ENCODE results near the gene RAB35. TPM values are rescaled to one million over a fixed set of nuclear protein-coding genes. Genes with fewer than 3 reads are reported as not detected.

RAB35 gene
- total RNA-seq, 1 donor from 2014 or later: 44.4 TPM

- H3K4me3 Mint-ChIP-seq (ENCODE audit: unreplicated experiment): no peak overlapping the region
- no peak for DNase-seq (ENCODE audit: low spot score)
- no peak overlapping the region for H3K27ac Mint-ChIP-seq (ENCODE audit: unreplicated experiment)
- no peaks in the 10 kb centered on the region for H3K9me3 Mint-ChIP-seq (ENCODE audit: low read depth)
- H3K27me3 Mint-ChIP-seq (ENCODE audit: low read depth): peaks cover 34% of the 10 kb centered on the region
- no peaks in the 10 kb centered on the region for H3K4me1 Mint-ChIP-seq (ENCODE audit: low read depth)
- no peaks in the 10 kb centered on the region for H3K36me3 Mint-ChIP-seq (ENCODE audit: low read depth)
- TF ChIP-seq CTCF (IDR thresholded peaks at IDR 0.05): no peak
Measured at GRCh38 chr12:120060196-120060595, 56.4 kb downstream of the RAB35 start.

GRCh38 chr12:120056739-120057138 is 59.8 kb downstream of the RAB35 start:
- Mint-ChIP-seq H3K36me3 (ENCODE audit: low read depth) (no peaks in the 10 kb centered on the region), H3K4me1 (ENCODE audit: low read depth) (no peaks in the 10 kb centered on the region), H3K9me3 (ENCODE audit: low read depth) (peaks cover 2% of the 10 kb centered on the region), H3K27me3 (ENCODE audit: low read depth) (peaks cover 30% of the 10 kb centered on the region), H3K27ac (ENCODE audit: unreplicated experiment) (no peak overlapping the region), H3K4me3 (ENCODE audit: unreplicated experiment) (no peak overlapping the region)
- DNase-seq (ENCODE audit: low spot score): no peak
- no peak for TF ChIP-seq CTCF (IDR thresholded peaks at IDR 0.05)

GRCh38 chr12:120055231-120056000 is 61.1 kb downstream of the RAB35 start:
- Mint-ChIP-seq H3K27me3 (ENCODE audit: low read depth) (peaks cover 23% of the 10 kb centered on the region), H3K36me3 (ENCODE audit: low read depth) (no peaks in the 10 kb centered on the region), H3K27ac (ENCODE audit: unreplicated experiment) (no peak overlapping the region), H3K4me1 (ENCODE audit: low read depth) (no peaks in the 10 kb centered on the region), H3K9me3 (ENCODE audit: low read depth) (peaks cover 2% of the 10 kb centered on the region), H3K4me3 (ENCODE audit: unreplicated experiment) (no peak overlapping the region)
- no peak for DNase-seq (ENCODE audit: low spot score)
- no peak for TF ChIP-seq CTCF (IDR thresholded peaks at IDR 0.05)

GRCh38 chr12:120054293-120054692 is 62.3 kb downstream of the RAB35 start:
- Mint-ChIP-seq H3K4me1 (ENCODE audit: low read depth) (no peaks in the 10 kb centered on the region), H3K27ac (ENCODE audit: unreplicated experiment) (no peak overlapping the region), H3K27me3 (ENCODE audit: low read depth) (peaks cover 24% of the 10 kb centered on the region), H3K36me3 (ENCODE audit: low read depth) (no peaks in the 10 kb centered on the region), H3K4me3 (ENCODE audit: unreplicated experiment) (no peak overlapping the region), H3K9me3 (ENCODE audit: low read depth) (peaks cover 2% of the 10 kb centered on the region)
- no peak for DNase-seq (ENCODE audit: low spot score)
- no peak for TF ChIP-seq CTCF (IDR thresholded peaks at IDR 0.05)

GRCh38 chr12:120051535-120051934 is 65.0 kb downstream of the RAB35 start:
- Mint-ChIP-seq H3K36me3 (ENCODE audit: low read depth) (no peaks in the 10 kb centered on the region), H3K27ac (ENCODE audit: unreplicated experiment) (no peak overlapping the region), H3K4me3 (ENCODE audit: unreplicated experiment) (no peak overlapping the region), H3K27me3 (ENCODE audit: low read depth) (peaks cover 27% of the 10 kb centered on the region), H3K9me3 (ENCODE audit: low read depth) (peaks cover 2% of the 10 kb centered on the region), H3K4me1 (ENCODE audit: low read depth) (no peaks in the 10 kb centered on the region)
- DNase-seq (ENCODE audit: low spot score): no peak
- no peak for TF ChIP-seq CTCF (IDR thresholded peaks at IDR 0.05)
